Liver (tissue), 9 donors: ENCODE results near the gene SLC10A3. TPM values are rescaled to one million over a fixed set of nuclear protein-coding genes. Genes with fewer than 3 reads are reported as not detected.

Source experiments
- DNase-seq: peaks from one replicate; pipeline ENCODE4 v3.0.0-alpha.2; 2017; ENCODE audit warnings: low spot score
- H3K27ac ChIP-seq, 2 donors: one replicate each; pipeline ENCODE4 v1.7.0; 2013; ENCODE audit warnings: inconsistent platforms in 2 of 2, low read length in 2 of 2, control low read depth in 1 of 2, low read depth in 1 of 2, mild to moderate bottlenecking in 1 of 2
- H3K27me3 ChIP-seq, 4 donors: one replicate each; pipeline versions ENCODE4 v1.6.1 to v1.7.0; 2013; ENCODE audit warnings: low read length in 3 of 4, inconsistent platforms in 1 of 4, mild to moderate bottlenecking in 1 of 4, moderate library complexity in 1 of 4; ENCODE audit not compliant: control insufficient read depth in 4 of 4, insufficient read depth in 4 of 4
- H3K36me3 ChIP-seq, 4 donors: one replicate each; pipeline versions ENCODE4 v1.6.1 to v1.7.0; 2013; ENCODE audit warnings: low read length in 3 of 4, mild to moderate bottlenecking in 3 of 4, low read depth in 1 of 4, moderate library complexity in 1 of 4; ENCODE audit not compliant: control insufficient read depth in 4 of 4, insufficient read depth in 3 of 4
- H3K4me1 ChIP-seq, 4 donors: one replicate each; pipeline versions ENCODE4 v1.6.1 to v1.7.0; 2013; ENCODE audit warnings: low read length in 3 of 4, mild to moderate bottlenecking in 3 of 4, moderate library complexity in 1 of 4; ENCODE audit not compliant: control insufficient read depth in 4 of 4, insufficient read depth in 4 of 4
- H3K4me3 ChIP-seq, 3 donors: one replicate each; pipeline versions ENCODE4 v1.6.1 to v1.7.0; 2013; ENCODE audit warnings: low read length in 3 of 3, control low read depth in 1 of 3, low read depth in 1 of 3, mild to moderate bottlenecking in 1 of 3
- H3K9ac ChIP-seq, 2 donors: one replicate each; pipeline ENCODE4 v1.7.0; 2013; ENCODE audit warnings: low read length in 2 of 2, mild to moderate bottlenecking in 2 of 2, moderate library complexity in 2 of 2, control low read depth in 1 of 2, low read depth in 1 of 2
- H3K9me3 ChIP-seq, 4 donors: one replicate each; pipeline versions ENCODE4 v1.6.1 to v1.7.0; 2013; ENCODE audit warnings: low read length in 3 of 4; ENCODE audit not compliant: control insufficient read depth in 4 of 4
- ATF3 ChIP-seq: IDR thresholded peaks from 2 replicates; pipeline ENCODE4 v1.6.1; 2016; ENCODE audit warnings: antibody characterized with exemption
- CTCF ChIP-seq: fragments of 150-350 bp; IDR thresholded peaks from 2 replicates; pipeline ENCODE4 v1.5.1; 2017; ENCODE audit warnings: improper control_type of control experiment, low read depth, low read length; ENCODE audit not compliant: missing input control
- FOXA1 ChIP-seq: IDR thresholded peaks from 2 replicates; pipeline ENCODE4 v1.6.1; 2016; ENCODE audit warnings: antibody characterized with exemption
- FOXA2 ChIP-seq: IDR thresholded peaks from 2 replicates; pipeline ENCODE4 v1.6.1; 2016; ENCODE audit warnings: antibody characterized with exemption
- GABPA ChIP-seq, 2 donors: IDR thresholded peaks in 1 of 2; conservative IDR thresholded peaks in 1 of 2; 2 replicates each; pipeline ENCODE4 v1.6.1; 2016; ENCODE audit warnings: antibody characterized with exemption in 2 of 2, mild to moderate bottlenecking in 1 of 2, moderate library complexity in 1 of 2
- HNF4A ChIP-seq, 2 donors: conservative IDR thresholded peaks; 2 replicates each; pipeline ENCODE4 v1.6.1; 2016; ENCODE audit warnings: antibody characterized with exemption in 2 of 2, mild to moderate bottlenecking in 2 of 2
- HNF4G ChIP-seq: IDR thresholded peaks from 2 replicates; pipeline ENCODE4 v1.6.1; 2016; ENCODE audit warnings: antibody characterized with exemption
- JUND ChIP-seq, 2 donors: IDR thresholded peaks; 2 replicates each; pipeline ENCODE4 v1.6.1; 2016; ENCODE audit warnings: antibody characterized with exemption in 2 of 2
- NR2F2 ChIP-seq: IDR thresholded peaks from 2 replicates; pipeline ENCODE4 v1.6.1; 2016; ENCODE audit warnings: antibody characterized with exemption
- RAD21 ChIP-seq, 2 donors: IDR thresholded peaks; 2 replicates each; pipeline ENCODE4 v1.6.1; 2016; ENCODE audit warnings: antibody characterized with exemption in 2 of 2, mild to moderate bottlenecking in 2 of 2
- REST ChIP-seq: IDR thresholded peaks from 2 replicates; pipeline ENCODE4 v1.6.1; 2016; ENCODE audit warnings: antibody characterized with exemption, mild to moderate bottlenecking
- RXRA ChIP-seq, 2 donors: IDR thresholded peaks; 2 replicates each; pipeline ENCODE4 v1.6.1; 2017 to 2018; ENCODE audit warnings: antibody characterized with exemption in 2 of 2, mild to moderate bottlenecking in 1 of 2
- SP1 ChIP-seq: IDR thresholded peaks from 2 replicates; pipeline ENCODE4 v1.6.1; 2018; ENCODE audit warnings: antibody characterized with exemption, mild to moderate bottlenecking
- YY1 ChIP-seq: IDR thresholded peaks from 2 replicates; pipeline ENCODE4 v1.6.1; 2016; ENCODE audit warnings: antibody characterized with exemption, mild to moderate bottlenecking
- WGBS: extraction: QIAGEN DNeasy Blood & Tissue Kit; methylation state at CpG from one replicate; pipeline ENCODE4 v1.1.7; 2013; 5-methylcytosine and 5-hydroxymethylcytosine counted together
- polyA plus RNA-seq, 2 donors: library from polyadenylated mRNA; stranded (reverse) in 1 of 2; unstranded in 1 of 2; fragments of 200-250 nt in 1 of 2; fragments of >200 nt in 1 of 2; fragmentation: Nextera tagmentation in 1 of 2; extraction: Ambion mirVana in 1 of 2; gene quantifications; one replicate each; pipeline versions ENCODE4 v1.2.1 to v1.2.3, GENCODE V29; 2013 to 2015
- total RNA-seq, 2 donors: library from RNA; depleted of rRNA; stranded (reverse); fragments of >200 nt; gene quantifications; one replicate each; pipeline ENCODE4 v1.2.3, GENCODE V29; 2014
- TF ChIP-seq, protein P1 (sequence below): IDR thresholded peaks from 2 replicates; pipeline ENCODE4 v1.6.1; 2016; ENCODE audit warnings: antibody characterized with exemption
- TF ChIP-seq, protein P2 (sequence below): IDR thresholded peaks from 2 replicates; pipeline ENCODE4 v1.6.1; 2016; ENCODE audit warnings: antibody characterized with exemption
- donor health status: healthy.
- donor health status: healthy.
- donor health status: healthy.
- donor health status: healthy.
- donor health status: healthy.

SLC10A3 gene
- total and polyA plus RNA-seq, 4 donors, result 3.2 to 5.6 (median 4.5) TPM

DNA sequence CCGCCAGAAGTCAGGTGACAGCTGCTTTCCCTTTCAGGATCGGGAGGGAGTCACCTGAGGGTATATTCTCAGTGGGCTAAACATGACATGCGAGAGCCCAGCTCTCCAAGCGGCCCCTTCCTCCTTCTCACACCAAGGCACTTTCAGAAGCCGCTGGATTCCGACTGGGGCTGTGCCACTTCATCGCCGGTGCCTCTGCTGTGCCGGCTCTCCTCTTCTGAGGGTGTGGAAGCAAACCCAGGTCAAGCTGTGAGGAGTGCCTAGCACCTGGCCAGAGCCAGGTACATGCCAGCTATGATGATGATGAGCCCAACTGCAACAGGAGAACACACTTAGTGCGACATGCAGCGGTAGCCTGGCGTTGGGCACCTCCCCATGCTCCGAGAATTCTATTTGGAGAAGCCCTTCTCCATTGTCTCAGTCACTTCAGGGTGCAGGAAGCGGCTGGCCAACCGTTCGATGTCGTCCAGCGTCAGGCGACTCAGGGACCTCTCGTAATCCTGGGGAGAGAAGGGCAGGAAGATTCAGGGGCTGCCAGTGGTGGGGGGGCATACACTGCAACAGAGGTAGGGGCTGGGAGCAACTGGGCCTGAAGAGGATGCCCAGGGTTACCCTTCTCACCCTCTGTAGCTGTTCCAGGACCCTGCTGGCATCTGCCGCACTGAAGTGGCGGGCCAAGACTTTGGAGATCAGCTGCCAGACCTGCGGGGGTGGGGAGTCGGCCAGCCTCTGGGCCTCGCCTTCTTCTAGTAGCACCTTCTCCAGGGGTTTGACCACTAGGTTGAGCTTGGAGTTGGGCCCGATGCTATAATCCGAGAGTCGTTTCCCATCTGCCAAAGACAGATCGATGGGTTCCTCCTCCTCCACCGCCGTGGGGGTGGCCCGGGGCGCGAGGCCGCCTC is 5.0 kb downstream of the SLC10A3 start (continued):
- TF ChIP-seq CTCF (no peak), RXRA (IDR thresholded peaks at IDR 0.05) (no peak), HNF4A (conservative IDR thresholded peaks at IDR 0.05) (no peak), SP1 (no peak), YY1 (no peak), GABPA (IDR thresholded peaks at IDR 0.05 in 1 of 2, conservative IDR thresholded peaks at IDR 0.05 in 1 of 2) (no peak), FOXA2 (no peak), HNF4G (no peak), NR2F2 (no peak)

GRCh38 chrX:154484255-154485149 is 5.9 kb downstream of the SLC10A3 start:
- Histone ChIP-seq H3K27ac (peak overlapping the region in 1 of 2 donors; percentile 59), H3K9ac (no peak overlapping the region), H3K36me3 (peaks cover 0 to 6% (median 2%) of the 10 kb centered on the region in 4 donors), H3K4me1 (peaks cover 9 to 34% (median 19%) of the 10 kb centered on the region in 4 donors), H3K4me3 (no peak overlapping the region), H3K9me3 (no peaks in the 10 kb centered on the region), H3K27me3 (no peaks in the 10 kb centered on the region)
- WGBS, result 79% methylated on average over 16 of the region's 16 CpGs
- TF ChIP-seq YY1, result no peak
- no peak for TF ChIP-seq ATF3
- TF ChIP-seq JUND (IDR thresholded peaks at IDR 0.05), result no peak
- TF ChIP-seq GABPA (IDR thresholded peaks at IDR 0.05 in 1 of 2, conservative IDR thresholded peaks at IDR 0.05 in 1 of 2), result no peak
- no peak for TF ChIP-seq RXRA (IDR thresholded peaks at IDR 0.05)
- TF ChIP-seq, protein P1, sequence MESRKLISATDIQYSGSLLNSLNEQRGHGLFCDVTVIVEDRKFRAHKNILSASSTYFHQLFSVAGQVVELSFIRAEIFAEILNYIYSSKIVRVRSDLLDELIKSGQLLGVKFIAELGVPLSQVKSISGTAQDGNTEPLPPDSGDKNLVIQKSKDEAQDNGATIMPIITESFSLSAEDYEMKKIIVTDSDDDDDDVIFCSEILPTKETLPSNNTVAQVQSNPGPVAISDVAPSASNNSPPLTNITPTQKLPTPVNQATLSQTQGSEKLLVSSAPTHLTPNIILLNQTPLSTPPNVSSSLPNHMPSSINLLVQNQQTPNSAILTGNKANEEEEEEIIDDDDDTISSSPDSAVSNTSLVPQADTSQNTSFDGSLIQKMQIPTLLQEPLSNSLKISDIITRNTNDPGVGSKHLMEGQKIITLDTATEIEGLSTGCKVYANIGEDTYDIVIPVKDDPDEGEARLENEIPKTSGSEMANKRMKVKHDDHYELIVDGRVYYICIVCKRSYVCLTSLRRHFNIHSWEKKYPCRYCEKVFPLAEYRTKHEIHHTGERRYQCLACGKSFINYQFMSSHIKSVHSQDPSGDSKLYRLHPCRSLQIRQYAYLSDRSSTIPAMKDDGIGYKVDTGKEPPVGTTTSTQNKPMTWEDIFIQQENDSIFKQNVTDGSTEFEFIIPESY, result no peak
- no peak for TF ChIP-seq SP1
- TF ChIP-seq RAD21 (IDR thresholded peaks at IDR 0.05), result no peak
- no peak for TF ChIP-seq FOXA1
- peak; percentile 63 for DNase-seq

DNA sequence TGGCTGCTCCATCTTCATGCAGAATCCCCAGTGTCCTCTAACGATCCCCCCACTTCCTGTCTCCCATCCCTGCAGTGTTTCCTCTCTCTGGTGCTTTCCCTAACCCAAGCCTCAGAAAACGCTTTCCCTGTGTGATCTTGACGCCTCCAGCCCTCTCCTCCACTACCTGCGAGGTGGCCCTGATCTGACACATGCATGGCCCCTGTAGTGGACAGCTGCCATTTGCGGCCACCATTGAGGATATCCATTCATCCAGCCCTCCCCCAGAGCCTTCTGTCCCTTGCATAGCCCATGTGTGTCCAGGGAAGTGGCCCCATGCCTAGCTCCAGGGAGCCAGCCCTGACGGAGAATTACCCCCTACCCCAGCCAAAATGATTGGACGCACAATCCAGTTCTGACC is 7.1 kb downstream of the SLC10A3 start:
- WGBS, result 85% methylated on average over 7 of the region's 7 CpGs
- Histone ChIP-seq H3K36me3 (peaks cover 0 to 6% (median 2%) of the 10 kb centered on the region in 4 donors), H3K27me3 (no peaks in the 10 kb centered on the region), H3K9me3 (no peaks in the 10 kb centered on the region), H3K4me1 (peaks cover 7 to 30% (median 16%) of the 10 kb centered on the region in 4 donors), H3K27ac (no peak overlapping the region), H3K4me3 (no peak overlapping the region), H3K9ac (no peak overlapping the region)
- DNase-seq, result no peak
- TF ChIP-seq, protein P2, sequence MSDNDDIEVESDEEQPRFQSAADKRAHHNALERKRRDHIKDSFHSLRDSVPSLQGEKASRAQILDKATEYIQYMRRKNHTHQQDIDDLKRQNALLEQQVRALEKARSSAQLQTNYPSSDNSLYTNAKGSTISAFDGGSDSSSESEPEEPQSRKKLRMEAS, result no peak
- TF ChIP-seq HNF4G (no peak), REST (no peak)
